K562 (cell line): ENCODE results near the gene EMILIN1. TPM values are rescaled to one million over a fixed set of nuclear protein-coding genes. Genes with fewer than 3 reads are reported as not detected.

ENCODE experiments used
- CBFA2T3 ChIP-seq: fragments of 450-650 bp; IDR thresholded peaks from 2 replicates; pipeline ENCODE4 v1.6.1; 2017
- RBM22 ChIP-seq: fragments of 200-400 bp; formaldehyde crosslinking; IDR thresholded peaks from 2 replicates; pipeline ENCODE4 v1.6.1; 2018; ENCODE audit warnings: low read length, low read depth; ENCODE audit not compliant: poor library complexity, severe bottlenecking
- ZKSCAN1 ChIP-seq: fragments of 150-350 bp; IDR thresholded peaks from 2 replicates; pipeline ENCODE4 v1.6.1; 2016; ENCODE audit warnings: low read depth, low read length
- polyA plus RNA-seq, 8 experiments: library from polyadenylated mRNA; depleted of rRNA in 4 of 8; stranded (reverse) in 5 of 8; unstranded in 3 of 8; fragments of >200 nt; fragmentation: Nextera tagmentation in 2 of 8; fragmentation: Illumina TruSeq in 1 of 8; extraction: Ambion mirVana in 2 of 8; extraction: Trizol in 1 of 8; gene quantifications; 2 replicates each; pipeline versions ENCODE4 v1.2.1 to v1.2.3, GENCODE V29; 2011 to 2014; ENCODE audit warnings: inconsistent platforms in 1 of 8, missing spikeins in 1 of 8
- total RNA-seq, 7 experiments: library from RNA; depleted of rRNA in 6 of 7; stranded (reverse); fragments of >200 nt in 6 of 7; fragmentation: Illumina TruSeq in 2 of 7; extraction: Trizol in 2 of 7; gene quantifications; 2 replicates each; pipeline versions ENCODE4 v1.2.1 to v1.2.3, GENCODE V29; 2011 to 2021; ENCODE audit warnings: low replicate concordance in 1 of 7
- TF ChIP-seq, protein P1 (sequence below), 2 experiments: fragments of 450-650 bp; formaldehyde crosslinking in 1 of 2; IDR thresholded peaks; 2 replicates each; pipeline versions ENCODE4 v1.4.0 to v1.6.1; 2014 to 2020; ENCODE audit warnings: mild to moderate bottlenecking in 2 of 2, borderline replicate concordance in 1 of 2, low read depth in 1 of 2
- TF ChIP-seq, protein P2 (sequence below): fragments of 450-650 bp; IDR thresholded peaks from 2 replicates; pipeline ENCODE4 v1.6.1; 2018; ENCODE audit not compliant: partially characterized antibody

EMILIN1 gene
- total and polyA plus RNA-seq, 9 of the 15 experiments (the other 6 are each of a cell fraction or from before 2014, with no cell fraction given): 0.04 to 2.7 (median 0.54) TPM; not detected in 2

DNA sequence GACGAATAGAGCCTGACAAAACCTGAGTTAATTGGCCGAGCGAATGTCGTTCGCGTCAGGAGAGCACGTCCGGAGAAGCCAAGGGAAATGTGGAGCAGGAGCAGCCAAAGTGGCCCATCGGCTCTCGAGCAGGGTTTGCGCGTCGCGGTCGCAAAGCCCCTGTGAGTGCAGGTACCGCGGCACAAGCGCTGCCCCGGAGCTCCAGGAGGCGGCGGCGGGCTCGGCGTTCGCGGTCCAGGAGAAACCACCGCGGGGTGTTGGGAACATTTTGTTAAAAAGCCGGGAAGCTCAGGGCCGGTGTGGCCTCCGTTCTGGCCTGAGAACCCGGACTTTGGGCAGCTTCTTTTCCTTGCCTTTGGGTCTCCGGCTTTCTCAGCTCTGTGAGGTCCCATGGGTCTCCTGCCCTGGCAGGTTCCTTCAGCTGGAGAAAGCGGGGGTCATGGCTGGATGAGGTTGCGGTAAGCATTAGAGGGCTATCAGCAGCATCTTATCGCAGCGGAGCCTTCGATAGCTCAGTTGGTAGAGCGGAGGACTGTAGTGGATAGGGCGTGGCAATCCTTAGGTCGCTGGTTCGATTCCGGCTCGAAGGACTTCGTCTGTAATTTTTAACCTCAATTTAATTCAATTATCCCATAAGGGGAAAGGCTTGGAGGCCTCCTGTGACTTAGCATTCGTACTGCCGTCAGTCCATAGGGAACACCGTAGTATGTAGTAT is 28.0 kb upstream of the EMILIN1 start (continued):
- TF ChIP-seq, protein P1, sequence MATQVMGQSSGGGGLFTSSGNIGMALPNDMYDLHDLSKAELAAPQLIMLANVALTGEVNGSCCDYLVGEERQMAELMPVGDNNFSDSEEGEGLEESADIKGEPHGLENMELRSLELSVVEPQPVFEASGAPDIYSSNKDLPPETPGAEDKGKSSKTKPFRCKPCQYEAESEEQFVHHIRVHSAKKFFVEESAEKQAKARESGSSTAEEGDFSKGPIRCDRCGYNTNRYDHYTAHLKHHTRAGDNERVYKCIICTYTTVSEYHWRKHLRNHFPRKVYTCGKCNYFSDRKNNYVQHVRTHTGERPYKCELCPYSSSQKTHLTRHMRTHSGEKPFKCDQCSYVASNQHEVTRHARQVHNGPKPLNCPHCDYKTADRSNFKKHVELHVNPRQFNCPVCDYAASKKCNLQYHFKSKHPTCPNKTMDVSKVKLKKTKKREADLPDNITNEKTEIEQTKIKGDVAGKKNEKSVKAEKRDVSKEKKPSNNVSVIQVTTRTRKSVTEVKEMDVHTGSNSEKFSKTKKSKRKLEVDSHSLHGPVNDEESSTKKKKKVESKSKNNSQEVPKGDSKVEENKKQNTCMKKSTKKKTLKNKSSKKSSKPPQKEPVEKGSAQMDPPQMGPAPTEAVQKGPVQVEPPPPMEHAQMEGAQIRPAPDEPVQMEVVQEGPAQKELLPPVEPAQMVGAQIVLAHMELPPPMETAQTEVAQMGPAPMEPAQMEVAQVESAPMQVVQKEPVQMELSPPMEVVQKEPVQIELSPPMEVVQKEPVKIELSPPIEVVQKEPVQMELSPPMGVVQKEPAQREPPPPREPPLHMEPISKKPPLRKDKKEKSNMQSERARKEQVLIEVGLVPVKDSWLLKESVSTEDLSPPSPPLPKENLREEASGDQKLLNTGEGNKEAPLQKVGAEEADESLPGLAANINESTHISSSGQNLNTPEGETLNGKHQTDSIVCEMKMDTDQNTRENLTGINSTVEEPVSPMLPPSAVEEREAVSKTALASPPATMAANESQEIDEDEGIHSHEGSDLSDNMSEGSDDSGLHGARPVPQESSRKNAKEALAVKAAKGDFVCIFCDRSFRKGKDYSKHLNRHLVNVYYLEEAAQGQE (IDR thresholded peaks at IDR 0.05; ENCODE audit: borderline replicate concordance): no peak
- TF ChIP-seq, protein P1 (CRISPR knock-in tag; IDR thresholded peaks at IDR 0.05; ENCODE audit: low read depth): peak; percentile 17; the same call in 1 of the 2 replicates
- TF ChIP-seq CBFA2T3 (peak; percentile 18; the same call in 1 of the 2 replicates), RBM22 (peak; percentile 77), ZKSCAN1 (0 out of 2 replicates have a peak, but pooled peaks have one; percentile 26)
- TF ChIP-seq, protein P2, sequence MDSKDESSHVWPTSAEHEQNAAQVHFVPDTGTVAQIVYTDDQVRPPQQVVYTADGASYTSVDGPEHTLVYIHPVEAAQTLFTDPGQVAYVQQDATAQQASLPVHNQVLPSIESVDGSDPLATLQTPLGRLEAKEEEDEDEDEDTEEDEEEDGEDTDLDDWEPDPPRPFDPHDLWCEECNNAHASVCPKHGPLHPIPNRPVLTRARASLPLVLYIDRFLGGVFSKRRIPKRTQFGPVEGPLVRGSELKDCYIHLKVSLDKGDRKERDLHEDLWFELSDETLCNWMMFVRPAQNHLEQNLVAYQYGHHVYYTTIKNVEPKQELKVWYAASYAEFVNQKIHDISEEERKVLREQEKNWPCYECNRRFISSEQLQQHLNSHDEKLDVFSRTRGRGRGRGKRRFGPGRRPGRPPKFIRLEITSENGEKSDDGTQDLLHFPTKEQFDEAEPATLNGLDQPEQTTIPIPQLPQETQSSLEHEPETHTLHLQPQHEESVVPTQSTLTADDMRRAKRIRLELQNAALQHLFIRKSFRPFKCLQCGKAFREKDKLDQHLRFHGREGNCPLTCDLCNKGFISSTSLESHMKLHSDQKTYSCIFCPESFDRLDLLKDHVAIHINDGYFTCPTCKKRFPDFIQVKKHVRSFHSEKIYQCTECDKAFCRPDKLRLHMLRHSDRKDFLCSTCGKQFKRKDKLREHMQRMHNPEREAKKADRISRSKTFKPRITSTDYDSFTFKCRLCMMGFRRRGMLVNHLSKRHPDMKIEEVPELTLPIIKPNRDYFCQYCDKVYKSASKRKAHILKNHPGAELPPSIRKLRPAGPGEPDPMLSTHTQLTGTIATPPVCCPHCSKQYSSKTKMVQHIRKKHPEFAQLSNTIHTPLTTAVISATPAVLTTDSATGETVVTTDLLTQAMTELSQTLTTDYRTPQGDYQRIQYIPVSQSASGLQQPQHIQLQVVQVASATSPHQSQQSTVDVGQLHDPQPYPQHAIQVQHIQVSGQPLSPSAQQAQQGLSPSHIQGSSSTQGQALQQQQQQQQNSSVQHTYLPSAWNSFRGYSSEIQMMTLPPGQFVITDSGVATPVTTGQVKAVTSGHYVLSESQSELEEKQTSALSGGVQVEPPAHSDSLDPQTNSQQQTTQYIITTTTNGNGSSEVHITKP: peak; percentile 60
